ENCODE results near the gene FAM149A. TPM values are rescaled to one million over a fixed set of nuclear protein-coding genes. Genes with fewer than 3 reads are reported as not detected.

FAM149A gene
- total RNA-seq, 2 donors from 2014 or later, result not detected

GRCh38 chr4:186082221-186082620, 22.3 kb upstream of the FAM149A start:
- DNase-seq (ENCODE audit: low spot score) (no peak), ATAC-seq (no peak)
- H3K4me1 Mint-ChIP-seq (ENCODE audit: low read depth in 2 of 2), result no peaks in the 10 kb centered on the region
- peaks cover 6% of the 10 kb centered on the region for H3K36me3 Mint-ChIP-seq
- H3K27me3 Mint-ChIP-seq, result no peaks in the 10 kb centered on the region
- H3K4me3 Mint-ChIP-seq, result no peak overlapping the region
- no peak overlapping the region for H3K27ac Mint-ChIP-seq
- no peaks in the 10 kb centered on the region for H3K9me3 Mint-ChIP-seq

GRCh38 chr4:186088523-186088922, 16.0 kb upstream of the FAM149A start:
- Mint-ChIP-seq H3K27ac (no peak overlapping the region), H3K27me3 (no peaks in the 10 kb centered on the region), H3K4me1 (ENCODE audit: low read depth in 2 of 2) (no peaks in the 10 kb centered on the region), H3K4me3 (no peak overlapping the region), H3K36me3 (no peaks in the 10 kb centered on the region), H3K9me3 (no peaks in the 10 kb centered on the region)
- no peak for ATAC-seq
- DNase-seq (ENCODE audit: low spot score), result no peak

DNA sequence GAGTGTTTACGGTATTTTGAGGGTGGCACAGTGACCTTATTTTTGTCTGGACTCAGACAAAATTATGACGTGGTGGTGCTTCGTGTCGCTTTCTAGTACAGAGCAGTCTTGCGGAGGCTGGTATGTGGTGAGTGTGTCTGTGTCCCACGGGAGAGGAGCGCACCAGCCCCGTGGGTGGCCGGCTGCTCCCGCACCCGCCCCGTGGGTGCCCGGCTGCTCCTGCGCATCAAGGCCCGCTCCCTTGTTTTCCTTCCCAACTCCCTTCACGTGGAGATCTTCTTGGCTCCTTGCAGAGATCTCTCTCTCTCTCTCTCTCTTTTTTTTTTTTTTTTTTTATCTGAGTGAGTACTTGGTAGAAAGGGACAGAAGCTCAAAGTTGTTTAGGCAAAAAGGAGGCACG, 12.2 kb upstream of the FAM149A start:
- no peak overlapping the region for H3K27ac Mint-ChIP-seq
- DNase-seq (ENCODE audit: low spot score), result no peak
- H3K27me3 Mint-ChIP-seq, result peaks cover 3 to 8% of the 10 kb centered on the region in 2 donors
- H3K9me3 Mint-ChIP-seq, result no peaks in the 10 kb centered on the region
- no peak for ATAC-seq
- H3K4me3 Mint-ChIP-seq, result no peak overlapping the region
- no peaks in the 10 kb centered on the region for H3K4me1 Mint-ChIP-seq (ENCODE audit: low read depth in 2 of 2)
- H3K36me3 Mint-ChIP-seq, result no peaks in the 10 kb centered on the region

DNA sequence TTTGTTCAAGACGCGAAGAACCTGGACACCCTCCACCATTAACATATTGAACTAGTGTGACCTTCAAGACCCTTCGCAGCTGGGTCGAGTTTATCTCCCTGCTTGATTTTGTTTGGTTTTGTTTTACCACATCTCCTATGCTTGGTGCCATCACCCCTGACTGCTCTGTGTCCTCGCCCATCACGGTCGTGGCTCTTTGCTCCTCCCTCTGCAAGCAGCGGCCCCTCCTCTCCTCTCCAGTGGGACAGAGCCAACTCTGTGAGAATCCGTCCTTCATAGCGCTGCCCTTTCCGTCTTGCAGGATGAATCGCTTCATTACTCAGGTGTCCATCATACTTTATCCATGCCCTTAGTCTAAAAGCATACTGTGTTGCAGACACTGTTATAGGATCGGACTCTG, 9.1 kb upstream of the FAM149A start:
- Mint-ChIP-seq H3K27me3 (peaks cover 7 to 8% of the 10 kb centered on the region in 2 donors), H3K27ac (no peak overlapping the region), H3K4me3 (no peak overlapping the region), H3K9me3 (no peaks in the 10 kb centered on the region), H3K4me1 (ENCODE audit: low read depth in 2 of 2) (no peaks in the 10 kb centered on the region), H3K36me3 (no peaks in the 10 kb centered on the region)
- DNase-seq (ENCODE audit: low spot score) (no peak), ATAC-seq (no peak)

GRCh38 chr4:186096681-186097165, 7.8 kb upstream of the FAM149A start:
- ATAC-seq, result no peak
- Mint-ChIP-seq H3K9me3 (no peaks in the 10 kb centered on the region), H3K36me3 (no peaks in the 10 kb centered on the region), H3K27ac (no peak overlapping the region), H3K4me1 (ENCODE audit: low read depth in 2 of 2) (no peaks in the 10 kb centered on the region), H3K4me3 (no peak overlapping the region), H3K27me3 (peaks cover 7 to 8% of the 10 kb centered on the region in 2 donors)
- no peak for DNase-seq (ENCODE audit: low spot score)

DNA sequence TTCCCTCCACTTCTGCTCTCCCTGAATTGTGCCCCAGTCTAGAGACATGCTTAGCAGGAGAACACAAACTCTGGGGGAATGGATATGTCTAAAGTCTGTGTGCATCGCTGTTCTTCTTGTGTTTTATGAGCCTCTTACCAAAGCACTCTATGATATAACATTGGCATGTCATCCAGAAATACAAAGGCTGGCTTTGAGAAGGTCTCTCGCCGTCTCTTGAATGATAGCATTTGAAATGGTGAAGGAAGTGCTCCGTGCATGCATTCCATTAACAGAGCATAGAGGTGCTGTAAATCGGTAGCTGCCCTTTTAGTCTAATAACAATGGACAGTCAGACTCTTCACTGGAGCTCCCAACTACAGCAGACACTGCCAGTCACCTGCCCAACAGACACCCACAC, 7.1 kb upstream of the FAM149A start:
- H3K36me3 Mint-ChIP-seq, result no peaks in the 10 kb centered on the region
- H3K27me3 Mint-ChIP-seq, result peaks cover 7 to 8% of the 10 kb centered on the region in 2 donors
- H3K4me3 Mint-ChIP-seq, result no peak overlapping the region
- no peaks in the 10 kb centered on the region for H3K9me3 Mint-ChIP-seq
- DNase-seq (ENCODE audit: low spot score), result no peak
- no peaks in the 10 kb centered on the region for H3K4me1 Mint-ChIP-seq (ENCODE audit: low read depth in 2 of 2)
- ATAC-seq, result no peak
- H3K27ac Mint-ChIP-seq, result no peak overlapping the region

- no peaks in the 10 kb centered on the region for H3K9me3 Mint-ChIP-seq
- H3K27me3 Mint-ChIP-seq, result peaks cover 25 to 34% of the 10 kb centered on the region in 2 donors
- H3K36me3 Mint-ChIP-seq, result no peaks in the 10 kb centered on the region
- no peak overlapping the region for H3K4me3 Mint-ChIP-seq
- no peak for ATAC-seq
- H3K4me1 Mint-ChIP-seq (ENCODE audit: low read depth in 2 of 2), result peaks cover 0 to 4% of the 10 kb centered on the region in 2 donors
- no peak overlapping the region for H3K27ac Mint-ChIP-seq
- DNase-seq (ENCODE audit: low spot score), result no peak
These were observed 1.6 kb upstream of the FAM149A start for GRCh38 chr4:186102931-186103330.

DNA sequence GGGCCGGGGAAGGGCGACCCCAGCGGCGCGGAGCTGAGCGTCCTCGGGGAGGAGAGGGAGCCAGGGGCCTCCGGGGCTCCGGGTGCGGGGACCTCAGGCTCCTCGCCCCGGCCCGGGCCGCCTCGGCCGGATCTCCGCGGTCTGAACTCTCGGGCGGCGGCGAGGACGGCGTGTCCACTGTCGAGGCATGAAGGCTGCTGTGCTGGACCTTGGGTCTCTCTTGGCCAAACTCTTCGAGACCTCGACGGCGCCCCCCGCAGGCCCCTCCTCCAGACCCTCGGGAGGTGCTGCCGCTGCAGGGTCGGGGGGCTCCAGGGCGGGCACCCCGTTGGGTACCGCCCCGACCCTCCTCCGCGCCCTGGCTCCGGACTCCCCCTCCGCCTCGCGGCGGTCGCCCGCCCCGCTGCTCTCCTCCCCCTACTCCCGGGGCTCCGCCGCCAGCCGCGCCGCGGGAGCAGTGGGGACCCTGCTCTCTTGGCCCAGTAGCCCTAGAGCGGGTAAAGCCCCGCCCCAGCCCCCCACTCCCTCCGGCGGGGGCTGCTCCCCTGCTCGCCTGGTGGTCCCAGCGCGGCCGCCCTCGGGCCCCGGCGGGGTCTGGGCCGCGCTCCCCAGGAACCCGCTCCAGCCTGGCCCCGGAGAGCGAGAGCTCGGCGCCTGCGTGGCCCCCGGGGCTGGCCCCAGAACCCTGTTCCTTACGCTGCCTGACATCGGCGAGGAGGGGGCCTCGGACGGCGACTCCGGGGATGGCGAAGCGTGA, 564 bp downstream of the FAM149A start:
- H3K4me3 Mint-ChIP-seq, result peak overlapping the region; percentile 72

DNA sequence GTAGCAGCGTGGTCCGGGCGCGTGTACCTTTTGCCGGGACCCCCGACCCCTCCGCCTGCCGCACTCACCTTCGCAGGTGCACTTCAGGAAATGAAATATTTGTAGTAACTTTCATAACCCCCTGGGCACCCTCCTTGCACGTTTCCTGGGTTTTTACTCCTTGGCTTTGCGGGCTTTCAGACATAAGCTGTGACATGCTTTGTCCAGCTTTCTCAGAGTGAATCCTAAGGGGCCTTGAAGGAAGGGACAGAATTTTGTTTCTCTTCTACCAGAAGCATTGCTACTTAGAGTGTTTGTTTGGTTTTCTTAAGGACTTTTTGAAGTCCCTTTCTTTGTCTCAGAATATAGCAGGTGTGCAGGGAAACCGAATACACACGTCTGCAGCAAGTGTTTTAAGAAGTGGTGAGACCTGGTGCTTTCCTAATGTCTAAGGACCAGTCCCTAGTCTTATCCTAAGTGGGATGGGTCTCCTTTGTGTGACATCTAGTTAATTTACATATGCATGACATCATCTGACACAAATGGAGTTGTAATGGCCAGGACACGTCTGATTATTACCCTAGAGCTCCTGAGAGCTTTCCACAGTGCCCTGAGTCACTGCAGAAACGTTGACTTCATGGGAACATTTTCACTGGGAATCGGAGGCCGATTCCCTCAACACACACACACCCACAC, 1.3 kb downstream of the FAM149A start:
- Mint-ChIP-seq H3K4me1 (ENCODE audit: low read depth in 2 of 2) (peaks cover 0 to 4% of the 10 kb centered on the region in 2 donors), H3K9me3 (no peaks in the 10 kb centered on the region), H3K4me3 (peak overlapping the region; percentile 72), H3K27me3 (peaks cover 30 to 48% of the 10 kb centered on the region in 2 donors), H3K36me3 (no peaks in the 10 kb centered on the region), H3K27ac (no peak overlapping the region)
- no peak for ATAC-seq
- no peak for DNase-seq (ENCODE audit: low spot score)

More for the DNA sequence above, 564 bp downstream of the FAM149A start:
- no peak for DNase-seq (ENCODE audit: low spot score)
- Mint-ChIP-seq H3K27ac (no peak overlapping the region), H3K9me3 (no peaks in the 10 kb centered on the region), H3K36me3 (no peaks in the 10 kb centered on the region), H3K27me3 (peaks cover 30 to 48% of the 10 kb centered on the region in 2 donors), H3K4me1 (ENCODE audit: low read depth in 2 of 2) (peaks cover 0 to 4% of the 10 kb centered on the region in 2 donors)
- ATAC-seq, result peak; percentile 55 to 58

- H3K27ac Mint-ChIP-seq, result no peak overlapping the region
- ATAC-seq, result no peak
- peaks cover 0 to 4% of the 10 kb centered on the region in 2 donors for H3K4me1 Mint-ChIP-seq (ENCODE audit: low read depth in 2 of 2)
- no peak overlapping the region for H3K4me3 Mint-ChIP-seq
- H3K27me3 Mint-ChIP-seq, result peaks cover 30 to 46% of the 10 kb centered on the region in 2 donors
- H3K9me3 Mint-ChIP-seq, result no peaks in the 10 kb centered on the region
- H3K36me3 Mint-ChIP-seq, result no peaks in the 10 kb centered on the region
- no peak for DNase-seq (ENCODE audit: low spot score)
These were observed 3.4 kb downstream of the FAM149A start for GRCh38 chr4:186107947-186108346.

DNA sequence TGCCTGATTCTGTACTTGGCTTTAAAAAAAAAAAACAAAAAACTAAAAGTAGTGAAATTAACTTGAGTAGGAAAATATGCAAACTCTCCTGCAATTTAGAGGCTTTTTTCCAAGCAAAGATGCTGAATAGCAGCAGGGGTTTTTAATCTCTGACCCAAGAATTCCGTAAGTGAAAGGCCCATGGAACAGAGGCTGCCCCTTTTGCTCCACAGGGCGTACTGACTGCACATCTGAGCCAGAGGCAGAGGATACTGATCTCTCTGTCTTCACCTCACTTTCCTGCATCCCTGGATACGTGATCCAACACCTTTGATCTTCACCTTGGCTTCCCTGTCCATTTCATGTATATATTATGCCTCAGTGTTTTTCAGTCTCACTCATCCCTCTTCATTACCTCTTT, 3.9 kb downstream of the FAM149A start:
- no peaks in the 10 kb centered on the region for H3K9me3 Mint-ChIP-seq

GRCh38 chr4:186109245-186109644, 4.7 kb downstream of the FAM149A start:
- Mint-ChIP-seq H3K36me3 (no peaks in the 10 kb centered on the region), H3K9me3 (no peaks in the 10 kb centered on the region), H3K27ac (no peak overlapping the region), H3K27me3 (peaks cover 20 to 33% of the 10 kb centered on the region in 2 donors), H3K4me3 (no peak overlapping the region), H3K4me1 (ENCODE audit: low read depth in 2 of 2) (peaks cover 0 to 4% of the 10 kb centered on the region in 2 donors)
- ATAC-seq, result no peak
- no peak for DNase-seq (ENCODE audit: low spot score)

More for the DNA sequence above, 3.9 kb downstream of the FAM149A start:
- no peak for ATAC-seq
- Mint-ChIP-seq H3K27ac (no peak overlapping the region), H3K4me1 (ENCODE audit: low read depth in 2 of 2) (peaks cover 0 to 4% of the 10 kb centered on the region in 2 donors), H3K4me3 (no peak overlapping the region), H3K36me3 (no peaks in the 10 kb centered on the region), H3K27me3 (peaks cover 25 to 42% of the 10 kb centered on the region in 2 donors)
- no peak for DNase-seq (ENCODE audit: low spot score)

- H3K27ac Mint-ChIP-seq, result no peak overlapping the region
- H3K27me3 Mint-ChIP-seq, result peaks cover 13 to 27% of the 10 kb centered on the region in 2 donors
- H3K4me1 Mint-ChIP-seq (ENCODE audit: low read depth in 2 of 2), result no peaks in the 10 kb centered on the region
- H3K36me3 Mint-ChIP-seq, result no peaks in the 10 kb centered on the region
- ATAC-seq, result no peak
- H3K4me3 Mint-ChIP-seq, result no peak overlapping the region
- DNase-seq (ENCODE audit: low spot score), result no peak
- no peaks in the 10 kb centered on the region for H3K9me3 Mint-ChIP-seq
These were observed 12.2 kb downstream of the FAM149A start for GRCh38 chr4:186116697-186117096.

- DNase-seq (ENCODE audit: low spot score) (no peak), ATAC-seq (no peak)
- Mint-ChIP-seq H3K27me3 (peaks cover 13 to 27% of the 10 kb centered on the region in 2 donors), H3K27ac (no peak overlapping the region), H3K36me3 (no peaks in the 10 kb centered on the region), H3K4me1 (ENCODE audit: low read depth in 2 of 2) (no peaks in the 10 kb centered on the region), H3K4me3 (no peak overlapping the region), H3K9me3 (no peaks in the 10 kb centered on the region)
These were observed 14.1 kb downstream of the FAM149A start for GRCh38 chr4:186118582-186118981.
